Hepatocyte (in vitro differentiated cells): Measurements from ENCODE around the gene WNK1. TPM values are rescaled to one million over a fixed set of nuclear protein-coding genes. Genes with fewer than 3 reads are reported as not detected.

Source experiments
- DNase-seq: peaks from one replicate; pipeline ENCODE4 v3.0.0-alpha.2; 2016; ENCODE audit warnings: low spot score
- H2AFZ ChIP-seq: fragments of 200-600 bp; sonication (generic); 2 replicates; pipeline ENCODE4 v1.6.0; 2016; ENCODE audit warnings: antibody characterized with exemption, mild to moderate bottlenecking
- H3K27ac ChIP-seq: fragments of 200-600 bp; sonication (generic); 2 replicates; pipeline ENCODE4 v1.5.1; 2016; ENCODE audit warnings: mild to moderate bottlenecking
- H3K27me3 ChIP-seq: fragments of 200-600 bp; sonication (generic); 2 replicates; pipeline ENCODE4 v1.6.1; 2016
- H3K36me3 ChIP-seq: fragments of 200-600 bp; sonication (generic); replicated peaks from 2 replicates; pipeline ENCODE4 v1.5.1; 2016; ENCODE audit warnings: low read depth; ENCODE audit not compliant: insufficient read depth
- H3K4me1 ChIP-seq: fragments of 200-600 bp; sonication (generic); 2 replicates; pipeline ENCODE4 v1.5.1; 2016; ENCODE audit warnings: mild to moderate bottlenecking, moderate library complexity; ENCODE audit not compliant: insufficient read depth
- H3K4me2 ChIP-seq: fragments of 200-600 bp; sonication (generic); 2 replicates; pipeline ENCODE4 v1.6.0; 2016
- H3K4me3 ChIP-seq: fragments of 200-600 bp; sonication (generic); 2 replicates; pipeline ENCODE4 v1.5.1; 2016; ENCODE audit warnings: mild to moderate bottlenecking
- H3K79me2 ChIP-seq: fragments of 200-600 bp; sonication (generic); 2 replicates; pipeline ENCODE4 v1.6.0; 2017; ENCODE audit warnings: mild to moderate bottlenecking
- H3K9me2 ChIP-seq: fragments of 200-600 bp; sonication (generic); replicated peaks from 2 replicates; pipeline ENCODE4 v1.6.0; 2017; ENCODE audit warnings: mild to moderate bottlenecking; ENCODE audit not compliant: insufficient read depth
- H3K9me3 ChIP-seq: fragments of 200-600 bp; sonication (generic); 2 replicates; pipeline ENCODE4 v1.5.1; 2016; ENCODE audit warnings: low read depth, mild to moderate bottlenecking
- H4K20me1 ChIP-seq: fragments of 200-600 bp; sonication (generic); 2 replicates; pipeline ENCODE4 v1.6.0; 2016; ENCODE audit warnings: mild to moderate bottlenecking; ENCODE audit not compliant: insufficient read depth, poor library complexity, severe bottlenecking
- EZH2 ChIP-seq: fragments of 200-600 bp; sonication (generic); IDR thresholded peaks from 2 replicates; pipeline ENCODE4 v1.6.1; 2016; ENCODE audit warnings: antibody characterized with exemption, mild to moderate bottlenecking, borderline replicate concordance
- EZH2phosphoT487 ChIP-seq: fragments of 200-600 bp; sonication (generic); IDR thresholded peaks from one replicate; pipeline ENCODE4 v1.6.1; 2018; ENCODE audit warnings: antibody characterized with exemption, mild to moderate bottlenecking, low read depth, moderate library complexity; ENCODE audit not compliant: unreplicated experiment, severe bottlenecking
- WGBS: methylation state at CpG from one replicate; pipeline ENCODE4 v1.1.6; 2016; ENCODE audit warnings: low lambda C conversion rate; ENCODE audit errors: missing lambda C conversion rate; 5-methylcytosine and 5-hydroxymethylcytosine counted together
- polyA plus RNA-seq: library from polyadenylated mRNA; unstranded; fragments of >200 nt; fragmentation: Nextera tagmentation; extraction: Ambion mirVana; gene quantifications from 2 replicates; pipeline ENCODE4 v1.2.1, GENCODE V29; 2016
- total RNA-seq: library from RNA; depleted of rRNA; stranded (reverse); fragments of >200 nt; gene quantifications from 2 replicates; pipeline ENCODE4 v1.2.3, GENCODE V29; 2014
- TF ChIP-seq, protein P1 (sequence below): fragments of 200-600 bp; sonication (generic); IDR thresholded peaks from 2 replicates; pipeline ENCODE4 v1.5.1; 2016; ENCODE audit warnings: antibody characterized with exemption, mild to moderate bottlenecking; ENCODE audit not compliant: poor library complexity

The WNK1 gene
- total and polyA plus RNA-seq, 2 experiments from 2014 or later = 58.5 to 62.6 TPM

DNA sequence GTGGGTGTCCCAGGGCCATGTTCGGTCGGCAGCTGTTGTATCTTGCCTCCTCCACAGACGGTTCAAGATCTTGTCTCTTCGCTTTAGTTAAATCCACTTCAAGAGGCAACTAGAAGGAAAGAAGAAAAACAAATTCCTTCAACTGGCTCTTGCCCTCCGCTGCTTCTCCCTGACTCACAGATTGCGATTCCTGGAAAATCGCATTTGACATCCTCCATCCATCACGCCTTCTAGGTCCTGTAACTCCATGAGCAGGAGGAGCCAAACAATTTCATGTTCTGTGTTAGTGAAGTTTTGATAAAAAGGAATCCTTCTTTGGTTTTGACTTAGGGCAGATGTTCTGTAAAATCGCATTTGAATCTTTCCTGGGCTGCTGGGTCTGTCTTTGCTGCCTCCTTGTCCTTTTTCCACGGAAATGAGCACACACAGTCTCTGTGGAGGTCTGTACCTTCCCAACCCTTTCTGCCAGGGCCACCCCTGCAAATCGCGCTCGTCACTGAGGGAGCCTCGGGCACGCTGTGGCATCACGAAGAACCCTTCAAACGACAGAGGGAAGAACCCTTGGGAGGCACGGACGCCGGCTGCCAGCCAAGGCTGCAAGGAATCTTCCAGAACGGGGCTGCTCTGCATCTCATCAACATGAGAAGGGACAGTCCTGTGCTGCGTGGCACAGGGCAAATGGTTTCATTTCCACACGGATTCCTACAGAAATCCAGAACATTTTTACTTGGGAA, 164.5 kb downstream of the WNK1 start:
- Histone ChIP-seq H3K4me1 (no peaks in the 10 kb centered on the region), H3K9me2 (no peaks in the 10 kb centered on the region), H3K27me3 (no peaks in the 10 kb centered on the region), H3K27ac (no peak overlapping the region), H3K36me3 (no peaks in the 10 kb centered on the region), H2AFZ (no peak overlapping the region), H3K9me3 (no peaks in the 10 kb centered on the region), H4K20me1 (no peaks in the 10 kb centered on the region), H3K79me2 (no peaks in the 10 kb centered on the region), H3K4me3 (no peak overlapping the region), H3K4me2 (no peak overlapping the region)
- DNase-seq = no peak
- TF ChIP-seq, protein P1, sequence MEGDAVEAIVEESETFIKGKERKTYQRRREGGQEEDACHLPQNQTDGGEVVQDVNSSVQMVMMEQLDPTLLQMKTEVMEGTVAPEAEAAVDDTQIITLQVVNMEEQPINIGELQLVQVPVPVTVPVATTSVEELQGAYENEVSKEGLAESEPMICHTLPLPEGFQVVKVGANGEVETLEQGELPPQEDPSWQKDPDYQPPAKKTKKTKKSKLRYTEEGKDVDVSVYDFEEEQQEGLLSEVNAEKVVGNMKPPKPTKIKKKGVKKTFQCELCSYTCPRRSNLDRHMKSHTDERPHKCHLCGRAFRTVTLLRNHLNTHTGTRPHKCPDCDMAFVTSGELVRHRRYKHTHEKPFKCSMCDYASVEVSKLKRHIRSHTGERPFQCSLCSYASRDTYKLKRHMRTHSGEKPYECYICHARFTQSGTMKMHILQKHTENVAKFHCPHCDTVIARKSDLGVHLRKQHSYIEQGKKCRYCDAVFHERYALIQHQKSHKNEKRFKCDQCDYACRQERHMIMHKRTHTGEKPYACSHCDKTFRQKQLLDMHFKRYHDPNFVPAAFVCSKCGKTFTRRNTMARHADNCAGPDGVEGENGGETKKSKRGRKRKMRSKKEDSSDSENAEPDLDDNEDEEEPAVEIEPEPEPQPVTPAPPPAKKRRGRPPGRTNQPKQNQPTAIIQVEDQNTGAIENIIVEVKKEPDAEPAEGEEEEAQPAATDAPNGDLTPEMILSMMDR = no peak
- TF ChIP-seq EZH2phosphoT487 = no peak
- TF ChIP-seq EZH2 = no peak
- 96% methylated on average over 23 of the region's 23 CpGs for WGBS

DNA sequence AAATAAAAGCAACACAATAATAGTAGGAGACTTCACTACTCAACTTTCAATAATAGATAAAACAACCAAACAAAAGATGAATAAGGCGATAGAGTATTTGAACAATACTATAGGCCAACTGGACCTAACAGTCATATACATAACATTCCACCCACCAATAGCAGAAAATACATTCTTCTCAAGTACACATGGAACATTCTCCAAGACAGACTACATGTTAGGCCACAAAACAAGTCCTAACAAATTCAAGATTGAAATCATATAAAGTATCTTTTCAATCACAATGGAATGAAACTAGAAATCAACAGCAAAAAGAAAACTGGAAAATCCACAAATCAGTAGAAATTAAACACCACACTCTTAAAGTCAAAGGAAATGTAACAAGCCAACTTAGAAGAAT, 168.3 kb downstream of the WNK1 start:
- no peaks in the 10 kb centered on the region for H3K9me2 ChIP-seq
- no peak overlapping the region for H3K4me2 ChIP-seq
- no peaks in the 10 kb centered on the region for H3K27me3 ChIP-seq
- H3K4me3 ChIP-seq = no peak overlapping the region
- no peaks in the 10 kb centered on the region for H3K79me2 ChIP-seq
- no peak overlapping the region for H3K27ac ChIP-seq
- TF ChIP-seq EZH2phosphoT487 (no peak), EZH2 (no peak)
- TF ChIP-seq, protein P1 = no peak
- no peak for DNase-seq
- H3K4me1 ChIP-seq = no peaks in the 10 kb centered on the region
- no peaks in the 10 kb centered on the region for H3K36me3 ChIP-seq
- H4K20me1 ChIP-seq = no peaks in the 10 kb centered on the region
- no peak overlapping the region for H2AFZ ChIP-seq
- WGBS = 94% methylated on average over 1 of the region's 1 CpG
- no peaks in the 10 kb centered on the region for H3K9me3 ChIP-seq

DNA sequence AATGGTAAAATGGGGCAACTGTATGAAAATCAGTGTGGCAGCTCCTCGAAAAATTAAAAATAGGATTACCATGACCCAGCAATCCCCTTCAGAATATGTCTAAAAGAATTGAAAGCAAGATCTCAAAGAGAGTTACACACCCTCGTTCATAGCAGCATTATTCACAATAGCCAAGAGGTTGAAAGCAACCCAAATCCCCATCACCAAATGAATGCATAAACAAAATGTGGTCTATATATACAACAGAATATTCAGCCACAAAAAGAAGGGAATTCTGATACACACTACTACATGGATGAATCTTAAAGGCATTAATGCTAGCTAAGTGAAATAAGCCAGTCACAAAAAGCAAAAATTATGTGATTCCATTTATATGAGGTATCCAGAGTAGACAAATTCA, 169.9 kb downstream of the WNK1 start:
- no peaks in the 10 kb centered on the region for H3K27me3 ChIP-seq
- H2AFZ ChIP-seq = no peak overlapping the region
- no peak overlapping the region for H3K4me3 ChIP-seq
- H3K4me1 ChIP-seq = no peaks in the 10 kb centered on the region
- H3K9me2 ChIP-seq = no peaks in the 10 kb centered on the region
- H4K20me1 ChIP-seq = no peaks in the 10 kb centered on the region
- no peak overlapping the region for H3K27ac ChIP-seq
- no peak for TF ChIP-seq EZH2
- TF ChIP-seq, protein P1 = no peak
- no peak for TF ChIP-seq EZH2phosphoT487
- H3K79me2 ChIP-seq = no peaks in the 10 kb centered on the region
- no peak overlapping the region for H3K4me2 ChIP-seq
- DNase-seq = no peak
- H3K9me3 ChIP-seq = no peaks in the 10 kb centered on the region
- H3K36me3 ChIP-seq = no peaks in the 10 kb centered on the region
- WGBS = 94% methylated on average over 2 of the region's 2 CpGs
